ENCODE measurements around the gene PPP1R3F. TPM values are rescaled to one million over a fixed set of nuclear protein-coding genes. Genes with fewer than 3 reads are reported as not detected.

The PPP1R3F gene
- total RNA-seq, 1 donor from 2014 or later = 9.9 TPM

- intact Hi-C loops (cut with DNase I) = no loop called here
- no peak for ATAC-seq
- no peak for DNase-seq (ENCODE audit: low spot score)
These were observed 937 bp upstream of the PPP1R3F start for GRCh38 chrX:49268702-49269009.

- peak; percentile 98 for ATAC-seq
- DNase-seq (ENCODE audit: low spot score) = peak; percentile 97
- intact Hi-C loops (cut with DNase I) = no loop called here
These were observed 405 bp upstream of the PPP1R3F start for GRCh38 chrX:49269010-49269766.

- ATAC-seq = no peak
- DNase-seq (ENCODE audit: low spot score) = peak; percentile 65
- intact Hi-C loops (cut with DNase I) = no loop called here
These were observed 792 bp downstream of the PPP1R3F start for GRCh38 chrX:49270249-49270921.

GRCh38 chrX:49271341-49271740 lies 1.7 kb downstream of the PPP1R3F start:
- intact Hi-C loops (cut with DNase I) = no loop called here
- no peak for DNase-seq (ENCODE audit: low spot score)
- no peak for ATAC-seq

GRCh38 chrX:49272421-49272820 lies 2.8 kb downstream of the PPP1R3F start:
- ATAC-seq = no peak
- no peak for DNase-seq (ENCODE audit: low spot score)
- intact Hi-C loops (cut with DNase I) = no loop called here

- DNase-seq (ENCODE audit: low spot score) = no peak
- intact Hi-C loops (cut with DNase I) = no loop called here
- no peak for ATAC-seq
These were observed 3.7 kb downstream of the PPP1R3F start for GRCh38 chrX:49273181-49273727.

GRCh38 chrX:49276207-49276606 lies 6.6 kb downstream of the PPP1R3F start:
- ATAC-seq (no peak), DNase-seq (ENCODE audit: low spot score) (no peak)
- intact Hi-C loops (cut with DNase I) = no loop called here

GRCh38 chrX:49276671-49277534 lies 7.3 kb downstream of the PPP1R3F start:
- DNase-seq (ENCODE audit: low spot score) (peak; percentile 32), ATAC-seq (no peak)
- intact Hi-C loops (cut with DNase I) = no loop called here

GRCh38 chrX:49277535-49277830 lies 7.9 kb downstream of the PPP1R3F start:
- DNase-seq (ENCODE audit: low spot score) = no peak
- no peak for ATAC-seq
- intact Hi-C loops (cut with DNase I) = no loop called here

- no peak for DNase-seq (ENCODE audit: low spot score)
- ATAC-seq = no peak
- intact Hi-C loops (cut with DNase I) = no loop called here
These were observed 8.5 kb downstream of the PPP1R3F start for GRCh38 chrX:49278081-49278480.

GRCh38 chrX:49282647-49283011 lies 13.0 kb downstream of the PPP1R3F start:
- ATAC-seq (peak; percentile 86), DNase-seq (ENCODE audit: low spot score) (peak; percentile 53)
- intact Hi-C loops (cut with DNase I) = no loop called here

- no peak for ATAC-seq
- intact Hi-C loops (cut with DNase I) = no loop called here
- DNase-seq (ENCODE audit: low spot score) = no peak
These were observed 14.6 kb downstream of the PPP1R3F start for GRCh38 chrX:49284212-49284611.

GRCh38 chrX:49286136-49286535 lies 16.5 kb downstream of the PPP1R3F start:
- intact Hi-C loops (cut with DNase I) = no loop called here
- DNase-seq (ENCODE audit: low spot score) = no peak
- no peak for ATAC-seq

GRCh38 chrX:49286581-49286980 lies 17.0 kb downstream of the PPP1R3F start:
- DNase-seq (ENCODE audit: low spot score) (no peak), ATAC-seq (no peak)
- intact Hi-C loops (cut with DNase I) = no loop called here

- ATAC-seq (no peak), DNase-seq (ENCODE audit: low spot score) (no peak)
These were observed 18.1 kb downstream of the PPP1R3F start for GRCh38 chrX:49287665-49288064.

GRCh38 chrX:49290215-49290614 lies 20.6 kb downstream of the PPP1R3F start:
- intact Hi-C loops (cut with DNase I) = no loop called here
- ATAC-seq (no peak), DNase-seq (ENCODE audit: low spot score) (no peak)

More at GRCh38 chrX:49287665-49288064, 18.1 kb downstream of the PPP1R3F start:
- intact Hi-C loops (cut with DNase I) = no loop called here

GRCh38 chrX:49291615-49292337 lies 22.2 kb downstream of the PPP1R3F start:
- DNase-seq (ENCODE audit: low spot score) = peak; percentile 70
- intact Hi-C loops (cut with DNase I) = no loop called here
- peak; percentile 62 for ATAC-seq

GRCh38 chrX:49292400-49293362 lies 23.1 kb downstream of the PPP1R3F start:
- no peak for DNase-seq (ENCODE audit: low spot score)
- intact Hi-C loops (cut with DNase I) = no loop called here
- no peak for ATAC-seq

All from sciatic nerve (tissue), 2 donors.